GM18870 (cell line): ENCODE results near the gene THOC6.
"Not testable (repeated sequence)": the region's sequence is repeated elsewhere in the genome, so short reads cannot be mapped to it uniquely, and the experiment has no call there.

Source experiments
- ATAC-seq: cut with Tn5 transposase; IDR thresholded peaks from one replicate; pipeline ENCODE4 v1.9.1; 2021; ENCODE audit warnings: moderate library complexity; ENCODE audit not compliant: unreplicated experiment

THOC6 gene

GRCh38 chr16:3052571-3053329, 28.9 kb downstream of the THOC6 start:
- ATAC-seq = not testable (repeated sequence)

GRCh38 chr16:3053330-3053710, 29.5 kb downstream of the THOC6 start:
- not testable (repeated sequence) for ATAC-seq

GRCh38 chr16:3054965-3055733, 31.3 kb downstream of the THOC6 start:
- ATAC-seq = no peak

GRCh38 chr16:3055734-3056115, 31.9 kb downstream of the THOC6 start:
- ATAC-seq = not testable (repeated sequence)

GRCh38 chr16:3056336-3057180, 32.7 kb downstream of the THOC6 start:
- ATAC-seq = no peak

- ATAC-seq = no peak
Measured at GRCh38 chr16:3057181-3058138, 33.6 kb downstream of the THOC6 start.

GRCh38 chr16:3058139-3059030, 34.5 kb downstream of the THOC6 start:
- ATAC-seq = no peak

GRCh38 chr16:3059041-3059722, 35.3 kb downstream of the THOC6 start:
- no peak for ATAC-seq

- no peak for ATAC-seq
Measured at GRCh38 chr16:3059723-3060242, 35.9 kb downstream of the THOC6 start.

GRCh38 chr16:3060339-3061127, 36.7 kb downstream of the THOC6 start:
- no peak for ATAC-seq

- no peak for ATAC-seq
Measured at GRCh38 chr16:3062553-3062952, 38.7 kb downstream of the THOC6 start.

GRCh38 chr16:3063625-3064386, 40.0 kb downstream of the THOC6 start:
- no peak for ATAC-seq

- ATAC-seq = no peak
Measured at GRCh38 chr16:3065069-3065741, 41.4 kb downstream of the THOC6 start, which contains the start of gene IL32. Gene IL32 (plus strand): TSS chr16:3065640. CDS start chr16:3065812, 172 bp downstream.

GRCh38 chr16:3065742-3066439, 42.1 kb downstream of the THOC6 start:
- no peak for ATAC-seq

- ATAC-seq = no peak
Measured at GRCh38 chr16:3066440-3066748, 42.6 kb downstream of the THOC6 start.

- no peak for ATAC-seq
Measured at GRCh38 chr16:3068487-3068886, 44.7 kb downstream of the THOC6 start.
